ENCODE data around the gene TBC1D5.

The TBC1D5 gene

DNA sequence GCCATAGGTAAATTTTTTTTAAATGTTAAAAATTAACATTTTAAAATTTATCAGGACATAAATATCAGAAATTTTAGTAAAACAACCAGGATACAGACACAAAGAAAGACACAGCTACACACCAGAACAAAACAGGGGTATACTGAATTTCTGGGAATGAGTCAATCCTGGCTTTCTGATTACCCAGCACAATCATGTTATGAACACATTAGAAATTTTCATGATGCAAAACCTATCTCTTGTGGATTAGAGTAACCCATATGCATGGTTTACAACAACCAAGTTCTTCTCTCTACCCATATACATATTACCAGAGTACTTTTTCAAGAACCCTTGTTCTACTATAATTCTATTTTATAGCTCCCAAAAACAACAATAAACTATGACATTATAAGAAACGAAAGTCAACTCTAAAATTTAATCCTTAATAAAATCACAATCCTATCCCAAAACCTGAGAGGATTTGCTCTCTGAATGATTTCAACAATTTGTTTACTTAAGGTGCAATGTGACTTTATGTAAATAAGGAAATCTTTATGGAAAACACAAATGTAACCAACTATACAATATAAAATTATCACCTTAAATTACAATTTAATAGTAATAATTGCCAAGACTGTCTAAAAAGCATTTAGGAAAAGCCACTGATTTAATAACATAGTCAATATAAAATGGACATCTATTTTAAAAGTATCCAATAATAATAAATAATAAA is 184.5 kb downstream of the TBC1D5 start:
- TF ChIP-seq, protein P1, sequence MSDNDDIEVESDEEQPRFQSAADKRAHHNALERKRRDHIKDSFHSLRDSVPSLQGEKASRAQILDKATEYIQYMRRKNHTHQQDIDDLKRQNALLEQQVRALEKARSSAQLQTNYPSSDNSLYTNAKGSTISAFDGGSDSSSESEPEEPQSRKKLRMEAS (IDR thresholded peaks at IDR 0.05; ENCODE audit: low read depth, low read length), result no peak
- TF ChIP-seq, protein P2, sequence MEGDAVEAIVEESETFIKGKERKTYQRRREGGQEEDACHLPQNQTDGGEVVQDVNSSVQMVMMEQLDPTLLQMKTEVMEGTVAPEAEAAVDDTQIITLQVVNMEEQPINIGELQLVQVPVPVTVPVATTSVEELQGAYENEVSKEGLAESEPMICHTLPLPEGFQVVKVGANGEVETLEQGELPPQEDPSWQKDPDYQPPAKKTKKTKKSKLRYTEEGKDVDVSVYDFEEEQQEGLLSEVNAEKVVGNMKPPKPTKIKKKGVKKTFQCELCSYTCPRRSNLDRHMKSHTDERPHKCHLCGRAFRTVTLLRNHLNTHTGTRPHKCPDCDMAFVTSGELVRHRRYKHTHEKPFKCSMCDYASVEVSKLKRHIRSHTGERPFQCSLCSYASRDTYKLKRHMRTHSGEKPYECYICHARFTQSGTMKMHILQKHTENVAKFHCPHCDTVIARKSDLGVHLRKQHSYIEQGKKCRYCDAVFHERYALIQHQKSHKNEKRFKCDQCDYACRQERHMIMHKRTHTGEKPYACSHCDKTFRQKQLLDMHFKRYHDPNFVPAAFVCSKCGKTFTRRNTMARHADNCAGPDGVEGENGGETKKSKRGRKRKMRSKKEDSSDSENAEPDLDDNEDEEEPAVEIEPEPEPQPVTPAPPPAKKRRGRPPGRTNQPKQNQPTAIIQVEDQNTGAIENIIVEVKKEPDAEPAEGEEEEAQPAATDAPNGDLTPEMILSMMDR (IDR thresholded peaks at IDR 0.05; ENCODE audit: low read depth, low read length), result no peak
- TF ChIP-seq POLR2A (IDR thresholded peaks at IDR 0.05; ENCODE audit: extremely low read depth, insufficient read length) (no peak), MYC (IDR thresholded peaks at IDR 0.05; ENCODE audit: low read depth, low read length) (no peak)
- no peak overlapping the region for H3K4me3 ChIP-seq (ENCODE audit: low read depth, low read length)
- DNase-seq (ENCODE audit: low read depth), result no peak

- no peak for DNase-seq (ENCODE audit: low read depth)
- TF ChIP-seq MYC (IDR thresholded peaks at IDR 0.05; ENCODE audit: low read depth, low read length), result no peak
- TF ChIP-seq, protein P2 (IDR thresholded peaks at IDR 0.05; ENCODE audit: low read depth, low read length), result no peak
- TF ChIP-seq POLR2A (IDR thresholded peaks at IDR 0.05; ENCODE audit: extremely low read depth, insufficient read length), result no peak
- TF ChIP-seq, protein P1 (IDR thresholded peaks at IDR 0.05; ENCODE audit: low read depth, low read length), result no peak
- no peak overlapping the region for H3K4me3 ChIP-seq (ENCODE audit: low read depth, low read length)
Measured at GRCh38 chr3:17555525-17555924, 186.9 kb downstream of the TBC1D5 start.

- TF ChIP-seq MYC (IDR thresholded peaks at IDR 0.05; ENCODE audit: low read depth, low read length), result no peak
- no peak for TF ChIP-seq POLR2A (IDR thresholded peaks at IDR 0.05; ENCODE audit: extremely low read depth, insufficient read length)
- TF ChIP-seq, protein P2 (IDR thresholded peaks at IDR 0.05; ENCODE audit: low read depth, low read length), result no peak
- TF ChIP-seq, protein P1 (IDR thresholded peaks at IDR 0.05; ENCODE audit: low read depth, low read length), result no peak
- DNase-seq (ENCODE audit: low read depth), result no peak
- no peak overlapping the region for H3K4me3 ChIP-seq (ENCODE audit: low read depth, low read length)
Measured at GRCh38 chr3:17554078-17554477, 188.4 kb downstream of the TBC1D5 start.

- TF ChIP-seq POLR2A (IDR thresholded peaks at IDR 0.05; ENCODE audit: extremely low read depth, insufficient read length), result no peak
- H3K4me3 ChIP-seq (ENCODE audit: low read depth, low read length), result no peak overlapping the region
- DNase-seq (ENCODE audit: low read depth), result no peak
Measured at GRCh38 chr3:17553080-17553479, 189.4 kb downstream of the TBC1D5 start.

DNA sequence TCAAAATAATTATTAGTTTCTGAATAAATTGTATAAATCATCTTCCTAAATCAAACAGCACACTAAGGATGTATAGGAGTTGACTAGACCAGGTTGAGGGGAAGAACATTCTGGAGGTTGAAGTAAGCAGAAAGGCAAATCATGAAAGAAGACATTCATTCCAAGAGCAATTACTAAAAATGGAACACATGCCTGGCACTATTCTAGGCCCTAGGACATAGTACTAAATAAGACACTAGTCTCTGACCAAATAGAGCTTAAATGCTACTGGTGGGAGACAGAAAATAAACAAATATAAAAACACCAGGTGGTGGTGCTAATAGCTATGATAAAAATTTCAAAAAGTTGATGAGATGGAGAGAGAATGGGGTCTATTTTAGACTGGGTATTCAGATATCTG is 190.1 kb downstream of the TBC1D5 start:
- no peak overlapping the region for H3K4me3 ChIP-seq (ENCODE audit: low read depth, low read length)
- TF ChIP-seq, protein P2 (IDR thresholded peaks at IDR 0.05; ENCODE audit: low read depth, low read length), result no peak
- TF ChIP-seq, protein P1 (IDR thresholded peaks at IDR 0.05; ENCODE audit: low read depth, low read length), result no peak
- no peak for TF ChIP-seq MYC (IDR thresholded peaks at IDR 0.05; ENCODE audit: low read depth, low read length)
- TF ChIP-seq POLR2A (IDR thresholded peaks at IDR 0.05; ENCODE audit: extremely low read depth, insufficient read length), result no peak
- no peak for DNase-seq (ENCODE audit: low read depth)

GRCh38 chr3:17551895-17552294 is 190.5 kb downstream of the TBC1D5 start:
- H3K4me3 ChIP-seq (ENCODE audit: low read depth, low read length), result no peak overlapping the region
- DNase-seq (ENCODE audit: low read depth), result no peak
- TF ChIP-seq, protein P1 (IDR thresholded peaks at IDR 0.05; ENCODE audit: low read depth, low read length), result no peak
- TF ChIP-seq, protein P2 (IDR thresholded peaks at IDR 0.05; ENCODE audit: low read depth, low read length), result no peak

All from NB4 (cell line).